Loucy (cell line): ENCODE results near the gene NHSL2.
"Not testable (repeated sequence)": the region's sequence is repeated elsewhere in the genome, so short reads cannot be mapped to it uniquely, and the experiment has no call there.

Experiments
- H2AFZ ChIP-seq: fragments of 200-600 bp; sonication (generic); 2 replicates; pipeline ENCODE4 v1.6.0; 2016; ENCODE audit warnings: antibody characterized with exemption, mild to moderate bottlenecking, low read length, moderate library complexity
- H3F3A ChIP-seq: fragments of 200-600 bp; 2 replicates; pipeline ENCODE4 v1.6.0; 2016; ENCODE audit warnings: antibody characterized with exemption, low read depth, mild to moderate bottlenecking
- H3K27me3 ChIP-seq: fragments of 200-600 bp; sonication (generic); 2 replicates; pipeline ENCODE4 v1.6.1; 2014; ENCODE audit warnings: low read length, mild to moderate bottlenecking; ENCODE audit not compliant: insufficient read depth, poor library complexity, severe bottlenecking
- H3K36me3 ChIP-seq: fragments of 200-600 bp; sonication (generic); 2 replicates; pipeline ENCODE4 v1.6.1; 2016; ENCODE audit warnings: low read length; ENCODE audit not compliant: insufficient read depth
- H3K4me1 ChIP-seq: fragments of 200-600 bp; sonication (generic); 2 replicates; pipeline ENCODE4 v1.5.1; 2014; ENCODE audit warnings: low read length, mild to moderate bottlenecking; ENCODE audit not compliant: insufficient read depth, poor library complexity, severe bottlenecking
- H3K4me2 ChIP-seq: fragments of 200-600 bp; sonication (generic); 2 replicates; pipeline ENCODE4 v1.6.0; 2014; ENCODE audit warnings: antibody characterized with exemption, low read length, low read depth, mild to moderate bottlenecking; ENCODE audit not compliant: poor library complexity, severe bottlenecking
- H3K4me3 ChIP-seq: fragments of 200-600 bp; sonication (generic); 2 replicates; pipeline ENCODE4 v1.5.1; 2014; ENCODE audit warnings: low read length, mild to moderate bottlenecking, mixed read lengths; ENCODE audit not compliant: poor library complexity, severe bottlenecking
- H3K79me2 ChIP-seq: fragments of 200-600 bp; sonication (generic); 2 replicates; pipeline ENCODE4 v1.6.1; 2014; ENCODE audit warnings: low read length; ENCODE audit not compliant: insufficient read depth
- H3K9ac ChIP-seq: fragments of 200-600 bp; sonication (generic); 2 replicates; pipeline ENCODE4 v1.6.0; 2014; ENCODE audit warnings: mild to moderate bottlenecking, low read depth, low read length, moderate library complexity; ENCODE audit not compliant: poor library complexity, severe bottlenecking
- H3K9me2 ChIP-seq: fragments of 200-600 bp; sonication (generic); replicated peaks from 2 replicates; pipeline ENCODE4 v1.6.1; 2016; ENCODE audit warnings: low read depth, low read length, mixed read lengths
- H3K9me3 ChIP-seq: fragments of 200-600 bp; sonication (generic); 2 replicates; pipeline ENCODE4 v1.6.1; 2014; ENCODE audit warnings: mild to moderate bottlenecking, antibody characterized with exemption, low read length, low read depth; ENCODE audit not compliant: insufficient read depth
- H4K20me1 ChIP-seq: fragments of 200-600 bp; sonication (generic); 2 replicates; pipeline ENCODE4 v1.6.0; 2014; ENCODE audit warnings: antibody characterized with exemption, low read length, mild to moderate bottlenecking; ENCODE audit not compliant: insufficient read depth, poor library complexity, severe bottlenecking
- CTCF ChIP-seq: fragments of 200-600 bp; sonication (generic); conservative IDR thresholded peaks from 2 replicates; pipeline ENCODE4 v1.5.1; 2014; ENCODE audit warnings: mild to moderate bottlenecking, antibody characterized with exemption, low read length
- EZH2phosphoT487 ChIP-seq: fragments of 200-600 bp; IDR thresholded peaks from 2 replicates; pipeline ENCODE4 v1.6.1; 2018; ENCODE audit warnings: antibody characterized with exemption, mild to moderate bottlenecking, moderate library complexity, borderline replicate concordance

The NHSL2 gene

GRCh38 chrX:71871367-71871766, 39.3 kb upstream of the NHSL2 start:
- Histone ChIP-seq H3F3A (no peaks in the 10 kb centered on the region), H3K9me3 (no peaks in the 10 kb centered on the region), H3K27me3 (no peaks in the 10 kb centered on the region), H3K4me1 (peaks cover 4% of the 10 kb centered on the region), H3K36me3 (no peaks in the 10 kb centered on the region), H3K79me2 (no peaks in the 10 kb centered on the region), H3K4me3 (no peak overlapping the region), H3K4me2 (no peak overlapping the region), H3K9me2 (no peaks in the 10 kb centered on the region), H2AFZ (no peak overlapping the region), H3K9ac (no peak overlapping the region), H4K20me1 (no peaks in the 10 kb centered on the region)
- no peak for TF ChIP-seq EZH2phosphoT487
- TF ChIP-seq CTCF, result no peak

GRCh38 chrX:71872542-71873458, 37.8 kb upstream of the NHSL2 start:
- H3K27me3 ChIP-seq, result no peaks in the 10 kb centered on the region
- no peaks in the 10 kb centered on the region for H3K79me2 ChIP-seq
- peaks cover 4% of the 10 kb centered on the region for H3K4me1 ChIP-seq
- H3F3A ChIP-seq, result no peaks in the 10 kb centered on the region
- H2AFZ ChIP-seq, result no peak overlapping the region
- no peaks in the 10 kb centered on the region for H3K9me2 ChIP-seq
- no peaks in the 10 kb centered on the region for H4K20me1 ChIP-seq
- no peaks in the 10 kb centered on the region for H3K9me3 ChIP-seq
- TF ChIP-seq EZH2phosphoT487, result no peak
- TF ChIP-seq CTCF, result no peak
- no peak overlapping the region for H3K4me3 ChIP-seq
- H3K36me3 ChIP-seq, result no peaks in the 10 kb centered on the region
- no peak overlapping the region for H3K9ac ChIP-seq
- no peak overlapping the region for H3K4me2 ChIP-seq

GRCh38 chrX:71873459-71873833, 37.2 kb upstream of the NHSL2 start:
- no peak for TF ChIP-seq CTCF
- TF ChIP-seq EZH2phosphoT487, result no peak
- Histone ChIP-seq H3K79me2 (no peaks in the 10 kb centered on the region), H3K4me1 (peaks cover 4% of the 10 kb centered on the region), H3K36me3 (no peaks in the 10 kb centered on the region), H2AFZ (no peak overlapping the region), H3K27me3 (no peaks in the 10 kb centered on the region), H3K4me3 (no peak overlapping the region), H4K20me1 (no peaks in the 10 kb centered on the region), H3K9me2 (no peaks in the 10 kb centered on the region), H3K9ac (no peak overlapping the region), H3K9me3 (no peaks in the 10 kb centered on the region), H3K4me2 (no peak overlapping the region), H3F3A (no peaks in the 10 kb centered on the region)

- H3K4me2 ChIP-seq, H2AFZ ChIP-seq, H3K9me2 ChIP-seq, H3K9me3 ChIP-seq, H3K36me3 ChIP-seq, H3K4me3 ChIP-seq, H4K20me1 ChIP-seq, H3K4me1 ChIP-seq, H3K27me3 ChIP-seq, H3K79me2 ChIP-seq, H3K9ac ChIP-seq, H3F3A ChIP-seq: not testable (repeated sequence)
Measured at GRCh38 chrX:71876841-71877240, 33.8 kb upstream of the NHSL2 start.
